ENCODE results near the gene TMEM185B. TPM values are rescaled to one million over a fixed set of nuclear protein-coding genes. Genes with fewer than 3 reads are reported as not detected.

Gene TMEM185B
- total and polyA plus RNA-seq, 10 of the 15 experiments (the other 5 are each of a cell fraction or from before 2014, with no cell fraction given), result 2.4 to 20.9 (median 14.5) TPM

GRCh38 chr2:120204945-120205670 is 18.1 kb downstream of the TMEM185B start:
- ATAC-seq (no peak), DNase-seq (ENCODE audit: low read depth, low spot score) (no peak), FAIRE-seq (no peak)
- Histone ChIP-seq H3K27ac (ENCODE audit: control insufficient read depth, insufficient read depth) (no peak overlapping the region), H3K4me1 (ENCODE audit: control insufficient read depth, insufficient read depth, low read length) (peaks cover 5% of the 10 kb centered on the region), H4K20me1 (ENCODE audit: control insufficient read depth, insufficient read depth) (no peaks in the 10 kb centered on the region), H3K36me3 (ENCODE audit: control insufficient read depth in 2 of 2, insufficient read depth in 2 of 2, low read length in 1 of 2) (no peaks in the 10 kb centered on the region), H3K4me3 (no peak overlapping the region), H3K9me3 (replicated peaks; ENCODE audit: control insufficient read depth, insufficient read depth, low read length) (no peaks in the 10 kb centered on the region), H3K79me2 (ENCODE audit: control insufficient read depth, insufficient read depth, low read length) (no peaks in the 10 kb centered on the region), H3K27me3 (replicated peaks in 1 of 2; ENCODE audit: control insufficient read depth in 2 of 2, insufficient read depth in 2 of 2, low read length in 1 of 2) (no peaks in the 10 kb centered on the region), H3K4me2 (ENCODE audit: control insufficient read depth, insufficient read depth) (no peak overlapping the region), H3K9ac (ENCODE audit: control insufficient read depth, insufficient read depth, low read length) (no peak overlapping the region), H2AFZ (ENCODE audit: control insufficient read depth, low read depth, low read length) (no peak overlapping the region)
- WGBS (ENCODE audit: insufficient coverage, insufficient replicate concordance, low lambda C conversion rate, missing lambda C conversion rate), result 76% methylated on average over 12 of the region's 12 CpGs
- RAD21 ChIA-PET (ENCODE audit: unreplicated experiment), result interaction anchor here (0.9 to 6.3 kb wide), 2 partner anchors 105 to 107 kb away, joined by 4 to 50 read pairs; no protein-coding TSS in a partner anchor
- SMC1A ChIA-PET (ENCODE audit: uncharacterized antibody, unreplicated experiment), result interaction anchor here (1.1 to 3.3 kb wide), 3 partner anchors 9 to 108 kb away, joined by 4 to 29 read pairs (median 4); no protein-coding TSS in a partner anchor
- intact Hi-C loops (cut with micrococcal nuclease; ENCODE audit: unreplicated experiment), result no loop called here
- in situ Hi-C loops (cut with MboI), result loop anchor here (25.0 kb wide), 1 partner anchor 482 kb away; no protein-coding TSS in a partner anchor
- CTCF ChIA-PET, result interaction anchor here (1.0 to 6.1 kb wide), 4 partner anchors 24 to 346 kb away, joined by 3 to 63 read pairs (median 3); no protein-coding TSS in a partner anchor
- no TSS peak for BruUV-seq (replicated peaks)
- TF ChIP-seq SUPT20H (IDR thresholded peaks at IDR 0.05; ENCODE audit: borderline replicate concordance, control insufficient read depth, low read depth, low read length) (no peak), PAX5 (IDR thresholded peaks at IDR 0.05; ENCODE audit: borderline replicate concordance, low read depth, low read length) (no peak), BMI1 (IDR thresholded peaks at IDR 0.05; ENCODE audit: borderline replicate concordance) (no peak), KLF5 (IDR thresholded peaks at IDR 0.05; ENCODE audit: partially characterized antibody) (no peak), NR2F1 (conservative IDR thresholded peaks at IDR 0.05) (no peak), ESRRA (IDR thresholded peaks at IDR 0.05; ENCODE audit: low read length) (no peak), KDM1A (IDR thresholded peaks at IDR 0.05; ENCODE audit: borderline replicate concordance) (no peak), PAX8 (IDR thresholded peaks at IDR 0.05) (no peak), SMAD1 (IDR thresholded peaks at IDR 0.05; ENCODE audit: low read depth, partially characterized antibody) (no peak), ZNF217 (IDR thresholded peaks at IDR 0.05) (no peak), IKZF2 (IDR thresholded peaks at IDR 0.05) (no peak), BCL11A (IDR thresholded peaks at IDR 0.05; ENCODE audit: low read depth, low read length) (no peak), FOXK2 (IDR thresholded peaks at IDR 0.05) (no peak), DPF2 (IDR thresholded peaks at IDR 0.05) (no peak)
- TF ChIP-seq, protein P1, sequence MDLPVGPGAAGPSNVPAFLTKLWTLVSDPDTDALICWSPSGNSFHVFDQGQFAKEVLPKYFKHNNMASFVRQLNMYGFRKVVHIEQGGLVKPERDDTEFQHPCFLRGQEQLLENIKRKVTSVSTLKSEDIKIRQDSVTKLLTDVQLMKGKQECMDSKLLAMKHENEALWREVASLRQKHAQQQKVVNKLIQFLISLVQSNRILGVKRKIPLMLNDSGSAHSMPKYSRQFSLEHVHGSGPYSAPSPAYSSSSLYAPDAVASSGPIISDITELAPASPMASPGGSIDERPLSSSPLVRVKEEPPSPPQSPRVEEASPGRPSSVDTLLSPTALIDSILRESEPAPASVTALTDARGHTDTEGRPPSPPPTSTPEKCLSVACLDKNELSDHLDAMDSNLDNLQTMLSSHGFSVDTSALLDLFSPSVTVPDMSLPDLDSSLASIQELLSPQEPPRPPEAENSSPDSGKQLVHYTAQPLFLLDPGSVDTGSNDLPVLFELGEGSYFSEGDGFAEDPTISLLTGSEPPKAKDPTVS (IDR thresholded peaks at IDR 0.05; ENCODE audit: low read depth, low read length), result no peak
- TF ChIP-seq, protein P2, sequence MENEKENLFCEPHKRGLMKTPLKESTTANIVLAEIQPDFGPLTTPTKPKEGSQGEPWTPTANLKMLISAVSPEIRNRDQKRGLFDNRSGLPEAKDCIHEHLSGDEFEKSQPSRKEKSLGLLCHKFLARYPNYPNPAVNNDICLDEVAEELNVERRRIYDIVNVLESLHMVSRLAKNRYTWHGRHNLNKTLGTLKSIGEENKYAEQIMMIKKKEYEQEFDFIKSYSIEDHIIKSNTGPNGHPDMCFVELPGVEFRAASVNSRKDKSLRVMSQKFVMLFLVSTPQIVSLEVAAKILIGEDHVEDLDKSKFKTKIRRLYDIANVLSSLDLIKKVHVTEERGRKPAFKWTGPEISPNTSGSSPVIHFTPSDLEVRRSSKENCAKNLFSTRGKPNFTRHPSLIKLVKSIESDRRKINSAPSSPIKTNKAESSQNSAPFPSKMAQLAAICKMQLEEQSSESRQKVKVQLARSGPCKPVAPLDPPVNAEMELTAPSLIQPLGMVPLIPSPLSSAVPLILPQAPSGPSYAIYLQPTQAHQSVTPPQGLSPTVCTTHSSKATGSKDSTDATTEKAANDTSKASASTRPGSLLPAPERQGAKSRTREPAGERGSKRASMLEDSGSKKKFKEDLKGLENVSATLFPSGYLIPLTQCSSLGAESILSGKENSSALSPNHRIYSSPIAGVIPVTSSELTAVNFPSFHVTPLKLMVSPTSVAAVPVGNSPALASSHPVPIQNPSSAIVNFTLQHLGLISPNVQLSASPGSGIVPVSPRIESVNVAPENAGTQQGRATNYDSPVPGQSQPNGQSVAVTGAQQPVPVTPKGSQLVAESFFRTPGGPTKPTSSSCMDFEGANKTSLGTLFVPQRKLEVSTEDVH (IDR thresholded peaks at IDR 0.05; ENCODE audit: low read depth, partially characterized antibody), result no peak
- POLR2A ChIA-PET, result no interaction called here

Measured in GM12878 (cell line).